Fibroblast of lung (primary cell): ENCODE measurements around the gene PRELP.

Source experiments
- EZH2 ChIP-seq: IDR thresholded peaks from 2 replicates; pipeline ENCODE4 v1.5.1; 2012; ENCODE audit warnings: low read length, control low read depth, mild to moderate bottlenecking; ENCODE audit errors: missing control alignments
- TF ChIP-seq, protein P1 (sequence below), 2 donors: IDR thresholded peaks in 1 of 2; conservative IDR thresholded peaks in 1 of 2; 1 replicate in 1 of 2; 2 replicates in 1 of 2; pipeline ENCODE4 v1.5.1; 2011 to 2012; ENCODE audit warnings: low read length in 2 of 2, control low read depth in 1 of 2, inconsistent platforms in 1 of 2, low read depth in 1 of 2, mild to moderate bottlenecking in 1 of 2

DNA sequence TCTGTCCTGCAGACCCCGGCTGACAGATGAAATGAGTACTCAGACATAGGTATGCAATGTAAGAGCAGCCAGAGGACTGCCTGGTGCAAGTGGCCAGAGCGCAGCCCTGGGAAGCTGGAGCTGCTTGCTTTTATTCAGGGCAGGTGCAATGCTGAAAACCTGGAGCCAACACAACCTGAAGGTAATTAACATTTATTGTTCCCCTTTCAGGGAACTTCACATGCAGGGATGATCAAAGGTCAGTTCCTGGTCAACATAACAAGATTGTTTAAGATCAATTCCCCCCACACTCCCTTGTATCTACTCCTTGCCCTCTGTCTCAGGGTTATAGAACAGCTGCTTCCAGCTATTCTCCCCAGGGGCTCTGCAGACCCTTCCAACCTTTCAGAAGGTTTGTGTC lies 48.7 kb upstream of the PRELP start:
- TF ChIP-seq, protein P1, sequence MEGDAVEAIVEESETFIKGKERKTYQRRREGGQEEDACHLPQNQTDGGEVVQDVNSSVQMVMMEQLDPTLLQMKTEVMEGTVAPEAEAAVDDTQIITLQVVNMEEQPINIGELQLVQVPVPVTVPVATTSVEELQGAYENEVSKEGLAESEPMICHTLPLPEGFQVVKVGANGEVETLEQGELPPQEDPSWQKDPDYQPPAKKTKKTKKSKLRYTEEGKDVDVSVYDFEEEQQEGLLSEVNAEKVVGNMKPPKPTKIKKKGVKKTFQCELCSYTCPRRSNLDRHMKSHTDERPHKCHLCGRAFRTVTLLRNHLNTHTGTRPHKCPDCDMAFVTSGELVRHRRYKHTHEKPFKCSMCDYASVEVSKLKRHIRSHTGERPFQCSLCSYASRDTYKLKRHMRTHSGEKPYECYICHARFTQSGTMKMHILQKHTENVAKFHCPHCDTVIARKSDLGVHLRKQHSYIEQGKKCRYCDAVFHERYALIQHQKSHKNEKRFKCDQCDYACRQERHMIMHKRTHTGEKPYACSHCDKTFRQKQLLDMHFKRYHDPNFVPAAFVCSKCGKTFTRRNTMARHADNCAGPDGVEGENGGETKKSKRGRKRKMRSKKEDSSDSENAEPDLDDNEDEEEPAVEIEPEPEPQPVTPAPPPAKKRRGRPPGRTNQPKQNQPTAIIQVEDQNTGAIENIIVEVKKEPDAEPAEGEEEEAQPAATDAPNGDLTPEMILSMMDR (conservative IDR thresholded peaks at IDR 0.05 in 1 of 2, IDR thresholded peaks at IDR 0.05 in 1 of 2; ENCODE audit: low read depth in 1 of 2, low read length in 2 of 2): no peak
- TF ChIP-seq EZH2: no peak
